ENCODE data around the gene ADARB2.

The ADARB2 gene

DNA sequence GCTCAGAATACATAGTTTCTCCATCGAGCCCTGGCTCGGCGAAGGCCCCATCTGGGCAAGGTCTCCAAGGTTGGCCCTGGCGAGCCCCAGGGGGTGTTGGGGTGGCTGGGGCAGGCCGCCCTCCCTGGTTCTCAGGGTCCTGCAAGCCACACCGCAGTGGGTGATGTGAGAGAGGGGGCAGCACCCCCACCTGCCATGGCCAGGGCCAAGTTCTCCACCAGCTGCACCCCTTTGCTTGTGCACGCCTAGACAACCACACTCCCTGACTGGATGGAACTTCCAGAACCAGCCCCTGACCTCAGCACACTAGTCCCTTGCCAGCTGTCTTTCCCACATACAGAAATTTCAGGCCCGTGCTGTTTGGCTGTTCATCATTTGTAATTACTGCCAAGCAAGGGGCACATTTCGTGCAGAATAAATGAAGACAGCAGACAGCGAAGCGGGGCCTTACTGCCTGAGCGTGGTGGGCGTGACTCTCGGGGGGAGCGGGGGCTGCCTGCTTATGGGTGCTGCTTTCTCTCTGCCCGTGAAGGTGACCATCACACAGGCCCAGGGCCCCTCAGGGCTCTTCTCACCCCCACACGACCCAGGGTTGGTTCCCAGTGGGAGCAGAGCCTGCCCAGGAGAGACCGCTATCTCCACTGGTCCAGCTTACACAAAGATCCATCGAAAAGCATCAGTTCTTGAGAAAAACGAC, 85.9 kb downstream of the ADARB2 start:
- Mint-ChIP-seq H3K27me3 (no peaks in the 10 kb centered on the region), H3K9me3 (no peaks in the 10 kb centered on the region), H3K4me3 (no peak overlapping the region), H3K27ac (no peak overlapping the region), H3K36me3 (no peaks in the 10 kb centered on the region), H3K4me1 (no peaks in the 10 kb centered on the region)

DNA sequence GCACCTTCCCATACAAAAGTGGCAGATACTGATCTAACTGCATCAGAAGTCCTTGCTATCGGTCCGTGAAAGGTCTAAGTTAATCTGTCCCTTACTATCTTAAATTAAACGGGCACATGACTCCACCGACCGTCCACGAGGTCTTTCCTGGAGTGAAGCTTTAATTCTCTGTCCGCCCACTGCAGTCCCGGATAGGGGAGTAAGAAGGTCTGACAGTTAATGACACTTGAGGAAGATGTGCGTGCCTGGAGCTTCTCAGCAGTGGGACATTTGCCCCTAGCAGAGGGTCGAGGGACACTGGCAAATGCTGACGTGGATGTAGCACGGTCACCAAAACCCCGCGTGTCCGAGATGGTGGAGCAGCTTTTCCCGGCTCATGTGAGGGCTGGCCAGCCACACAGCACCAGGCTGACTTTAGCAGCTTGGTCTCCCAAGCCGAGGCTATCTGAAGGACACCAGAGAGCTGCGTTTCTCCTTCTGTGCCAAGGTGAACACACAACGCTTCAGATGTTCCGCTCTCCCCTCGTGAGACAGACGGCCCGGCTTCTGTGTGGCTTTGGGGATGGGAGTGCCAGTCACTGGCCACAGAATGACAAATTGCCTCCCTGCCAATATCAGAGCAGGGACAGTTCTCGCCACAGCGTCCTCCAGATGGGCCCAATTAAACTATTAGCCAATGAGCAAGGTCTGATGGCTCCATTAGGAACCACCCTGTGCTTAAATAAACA, 86.6 kb downstream of the ADARB2 start:
- Mint-ChIP-seq H3K9me3 (no peaks in the 10 kb centered on the region), H3K4me3 (no peak overlapping the region), H3K27ac (no peak overlapping the region), H3K4me1 (no peaks in the 10 kb centered on the region), H3K36me3 (no peaks in the 10 kb centered on the region), H3K27me3 (no peaks in the 10 kb centered on the region)

DNA sequence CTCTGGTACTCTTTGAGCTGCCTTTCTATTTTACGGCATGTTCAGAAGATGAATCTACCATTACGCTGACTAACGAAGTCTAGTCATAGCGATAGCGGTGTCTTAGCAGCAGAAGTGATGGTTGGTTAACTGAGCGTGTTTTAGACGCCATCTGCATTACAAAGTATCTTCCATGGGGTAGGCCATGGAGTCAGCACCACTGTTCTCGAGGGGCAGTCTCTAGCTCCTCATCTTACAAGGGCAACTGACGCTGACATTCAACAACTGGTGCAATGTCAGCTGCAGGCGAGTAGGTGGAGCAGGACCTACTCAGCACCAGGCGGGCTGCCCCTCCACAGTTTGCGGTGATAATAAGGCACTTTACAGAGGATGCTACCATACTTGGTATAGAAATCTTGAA, 88.7 kb downstream of the ADARB2 start:
- Mint-ChIP-seq H3K4me3 (no peak overlapping the region), H3K36me3 (no peaks in the 10 kb centered on the region), H3K27me3 (peaks cover 2% of the 10 kb centered on the region), H3K9me3 (no peaks in the 10 kb centered on the region), H3K27ac (no peak overlapping the region), H3K4me1 (peaks cover 2% of the 10 kb centered on the region)

DNA sequence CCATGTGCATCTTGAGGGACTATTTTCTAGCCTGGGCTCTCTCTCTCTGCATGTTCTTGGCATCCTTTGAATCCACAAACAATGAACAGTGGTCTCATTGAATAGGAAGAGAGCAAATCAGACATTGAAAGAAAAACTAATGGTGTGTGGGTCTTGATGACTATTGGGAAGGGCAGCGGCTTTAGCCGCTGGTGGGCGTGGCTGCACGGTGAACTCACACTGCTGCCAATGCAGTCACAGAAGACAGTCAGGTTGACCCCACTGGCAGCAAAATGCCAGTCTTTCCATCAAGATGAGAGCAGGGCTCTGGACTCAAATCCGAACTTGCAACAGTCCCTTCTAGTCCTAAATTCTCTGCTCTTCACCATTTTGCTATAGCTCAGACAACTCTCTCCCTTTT, 91.0 kb downstream of the ADARB2 start:
- H3K36me3 Mint-ChIP-seq, result no peaks in the 10 kb centered on the region

DNA sequence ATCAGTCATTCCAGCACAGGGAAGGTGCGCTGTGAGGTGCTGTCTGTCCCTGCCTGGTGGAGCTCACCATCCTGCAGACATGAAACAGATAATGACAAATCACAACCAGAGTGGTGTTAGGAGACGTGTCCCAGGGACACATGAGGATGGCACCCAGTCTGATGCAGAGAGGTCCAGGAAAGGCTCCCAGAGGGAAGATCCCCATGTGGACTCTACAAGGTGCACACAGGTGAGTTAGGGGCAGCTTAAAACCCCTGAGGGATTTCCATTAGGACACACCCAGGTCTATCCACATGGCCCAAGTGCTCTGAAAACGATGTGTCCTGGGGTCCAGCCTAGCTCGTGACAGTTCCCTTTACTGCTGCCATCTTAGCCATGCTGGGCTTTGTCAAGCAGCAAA, 91.4 kb downstream of the ADARB2 start:
- peaks cover 4% of the 10 kb centered on the region for H3K27me3 Mint-ChIP-seq
- no peaks in the 10 kb centered on the region for H3K36me3 Mint-ChIP-seq
- no peak overlapping the region for H3K27ac Mint-ChIP-seq
- no peaks in the 10 kb centered on the region for H3K9me3 Mint-ChIP-seq
- no peak overlapping the region for H3K4me3 Mint-ChIP-seq
- H3K4me1 Mint-ChIP-seq, result peaks cover 14% of the 10 kb centered on the region

More for the DNA sequence above, 91.0 kb downstream of the ADARB2 start:
- Mint-ChIP-seq H3K27me3 (peaks cover 4% of the 10 kb centered on the region), H3K27ac (no peak overlapping the region), H3K9me3 (no peaks in the 10 kb centered on the region), H3K4me1 (peaks cover 14% of the 10 kb centered on the region), H3K4me3 (no peak overlapping the region)

DNA sequence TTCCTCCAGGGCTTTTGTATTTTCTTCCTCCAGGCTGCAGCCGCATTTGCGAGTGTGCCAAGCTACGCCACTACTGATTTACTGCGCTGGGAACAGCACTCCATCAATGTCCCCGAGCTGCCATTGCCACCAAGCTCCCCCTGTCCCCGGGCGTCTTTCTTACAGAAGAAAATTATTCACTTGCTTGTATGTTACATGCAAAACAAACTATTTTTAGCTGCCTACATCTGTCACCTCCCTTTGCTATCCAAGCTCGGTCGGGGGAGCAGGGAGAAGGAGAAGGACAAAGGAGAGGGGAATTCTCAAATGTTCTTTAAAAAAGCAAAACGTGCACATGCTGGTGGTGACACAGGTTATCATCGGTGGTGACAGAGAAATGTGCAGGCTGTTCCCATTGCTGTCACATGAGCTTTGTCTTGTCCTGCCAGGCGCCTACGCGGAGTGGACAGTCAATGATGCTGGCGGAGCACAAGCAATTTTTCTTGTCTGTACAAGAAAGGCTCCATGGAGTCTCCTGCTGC, 93.1 kb downstream of the ADARB2 start:
- Mint-ChIP-seq H3K27ac (no peak overlapping the region), H3K27me3 (peaks cover 4% of the 10 kb centered on the region), H3K36me3 (no peaks in the 10 kb centered on the region), H3K4me1 (peaks cover 14% of the 10 kb centered on the region), H3K4me3 (no peak overlapping the region), H3K9me3 (no peaks in the 10 kb centered on the region)

DNA sequence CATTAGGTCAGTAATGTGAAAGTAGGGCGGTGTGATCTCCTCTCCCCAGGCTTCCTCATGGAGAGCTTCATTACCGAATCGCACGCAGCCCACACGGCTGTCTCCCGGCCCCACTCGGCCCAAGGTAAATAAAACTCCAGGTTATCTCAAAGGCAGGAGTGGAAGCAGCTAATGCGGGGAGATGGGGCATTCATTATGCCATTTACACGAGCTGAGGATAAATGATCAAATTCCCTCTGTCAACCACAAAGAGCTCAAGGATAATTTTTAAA, 93.5 kb downstream of the ADARB2 start:
- Mint-ChIP-seq H3K27ac (peak overlapping the region; percentile 61), H3K4me3 (no peak overlapping the region), H3K4me1 (peaks cover 14% of the 10 kb centered on the region), H3K9me3 (no peaks in the 10 kb centered on the region), H3K27me3 (peaks cover 4% of the 10 kb centered on the region), H3K36me3 (no peaks in the 10 kb centered on the region)

DNA sequence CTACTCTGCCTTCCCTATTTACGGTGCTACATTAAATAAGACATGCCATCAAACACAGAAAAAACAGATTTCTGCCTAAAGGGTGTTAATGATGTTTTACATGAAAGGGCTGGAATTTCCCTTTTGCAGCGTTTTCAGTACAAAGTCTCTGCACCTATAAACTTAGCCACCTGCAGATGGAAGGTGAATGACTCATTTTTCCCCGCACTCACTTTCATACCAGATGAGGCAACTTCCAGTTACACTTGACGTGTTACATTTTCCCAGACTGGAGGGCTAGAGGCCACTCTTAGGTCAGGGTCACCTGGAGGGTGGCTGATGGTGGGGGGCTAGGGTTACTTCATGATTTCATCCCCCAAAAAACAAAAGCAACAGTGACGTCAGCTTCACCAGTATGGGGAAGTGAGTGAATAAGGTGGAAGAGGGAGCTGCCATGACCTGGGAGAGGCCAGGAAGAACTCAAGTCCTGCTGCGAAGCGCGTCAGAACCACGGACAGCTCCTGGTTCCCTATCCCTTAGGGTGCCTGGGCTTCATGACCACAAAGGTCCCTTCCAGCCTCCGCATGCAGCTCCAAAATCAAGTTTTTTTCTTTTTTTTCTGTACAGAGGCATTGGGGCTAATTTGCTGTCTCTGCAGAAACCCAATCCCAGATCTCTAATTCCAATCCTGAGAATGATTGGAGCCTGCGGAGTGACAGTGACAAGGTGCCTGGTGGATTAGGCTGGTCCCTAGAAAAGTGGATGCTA, 94.0 kb downstream of the ADARB2 start:
- H3K27me3 Mint-ChIP-seq, result peaks cover 4% of the 10 kb centered on the region
- H3K4me1 Mint-ChIP-seq, result peaks cover 14% of the 10 kb centered on the region
- H3K4me3 Mint-ChIP-seq, result peak overlapping the region; percentile 50
- no peaks in the 10 kb centered on the region for H3K9me3 Mint-ChIP-seq
- H3K27ac Mint-ChIP-seq, result peak overlapping the region; percentile 95
- no peaks in the 10 kb centered on the region for H3K36me3 Mint-ChIP-seq

DNA sequence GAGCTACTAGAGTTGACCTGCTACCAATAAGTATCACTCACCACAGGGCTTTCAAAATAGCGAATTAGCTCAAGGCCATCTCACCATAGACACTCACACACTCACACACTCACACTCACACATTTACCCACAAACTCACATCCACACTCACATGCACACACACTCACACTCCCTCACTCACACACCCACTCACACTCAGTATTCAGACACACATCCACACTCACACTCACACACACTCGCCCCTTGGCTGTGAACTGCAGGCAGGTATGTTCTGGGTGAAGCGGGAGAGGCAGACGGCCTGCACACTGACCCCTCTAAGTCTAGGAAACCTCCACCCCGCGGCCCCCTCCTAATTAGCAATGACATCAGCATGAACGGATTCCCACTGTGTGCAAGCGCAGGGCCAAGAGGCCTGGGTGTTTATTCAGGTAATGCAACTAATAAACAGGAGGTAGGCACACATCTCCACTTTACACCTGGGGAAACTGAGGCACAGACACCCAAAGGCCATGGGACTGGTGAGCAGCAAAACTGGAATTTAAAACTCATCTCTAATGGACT, 94.6 kb downstream of the ADARB2 start:
- peaks cover 14% of the 10 kb centered on the region for H3K4me1 Mint-ChIP-seq
- H3K36me3 Mint-ChIP-seq, result no peaks in the 10 kb centered on the region
- no peak overlapping the region for H3K4me3 Mint-ChIP-seq
- H3K27ac Mint-ChIP-seq, result peak overlapping the region; percentile 95
- H3K9me3 Mint-ChIP-seq, result no peaks in the 10 kb centered on the region
- peaks cover 5% of the 10 kb centered on the region for H3K27me3 Mint-ChIP-seq

DNA sequence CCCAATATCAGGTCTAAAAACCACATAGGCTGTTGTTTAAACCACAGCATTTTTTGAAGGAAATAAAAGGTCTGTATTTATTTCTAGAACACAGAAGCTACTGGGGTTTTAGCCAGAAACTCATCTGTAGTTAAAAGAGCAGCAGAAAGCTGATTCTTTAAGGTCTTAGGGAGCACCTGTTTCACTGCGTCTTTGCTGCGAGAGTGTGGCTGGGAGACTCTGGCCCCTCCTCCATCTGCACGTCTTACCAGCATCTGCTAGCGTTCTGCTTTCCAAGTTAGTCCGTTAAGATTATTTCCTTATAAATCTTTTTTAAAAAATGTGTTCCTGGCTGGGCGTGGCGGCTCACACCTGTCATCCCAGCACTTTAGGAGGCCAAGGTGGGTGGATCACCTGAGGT, 95.9 kb downstream of the ADARB2 start:
- H3K4me3 Mint-ChIP-seq, result no peak overlapping the region
- H3K27me3 Mint-ChIP-seq, result peaks cover 5% of the 10 kb centered on the region

DNA sequence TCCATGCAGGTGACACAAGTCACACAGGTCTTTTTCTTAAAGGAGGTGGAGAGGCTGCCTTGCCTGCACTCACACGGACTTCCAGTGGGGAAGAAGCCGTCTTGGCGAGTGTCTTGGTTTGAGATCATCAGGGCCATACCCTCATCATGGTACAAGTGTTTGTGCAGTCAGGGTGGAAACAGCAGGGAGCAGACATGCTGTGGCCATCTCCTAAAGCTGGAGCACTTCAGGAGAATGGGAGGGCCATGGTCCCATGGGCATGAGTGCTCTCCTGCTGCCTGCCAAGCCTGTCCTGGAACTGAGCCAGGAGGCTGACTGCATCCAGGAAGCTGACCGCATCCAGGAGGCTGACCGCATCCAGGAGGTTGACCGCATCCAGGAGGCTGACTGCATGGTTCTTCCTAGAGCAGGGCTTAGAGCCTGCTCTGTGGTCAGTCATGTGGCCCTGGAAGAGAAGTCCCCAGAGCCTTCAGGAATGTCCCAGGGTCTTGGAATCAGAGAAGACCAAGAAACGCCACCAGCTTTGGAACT, 98.4 kb downstream of the ADARB2 start:
- Mint-ChIP-seq H3K27ac (no peak overlapping the region), H3K36me3 (no peaks in the 10 kb centered on the region), H3K4me1 (peaks cover 14% of the 10 kb centered on the region), H3K4me3 (no peak overlapping the region), H3K9me3 (no peaks in the 10 kb centered on the region), H3K27me3 (peaks cover 4% of the 10 kb centered on the region)

More for the DNA sequence above, 95.9 kb downstream of the ADARB2 start:
- H3K27ac Mint-ChIP-seq, result no peak overlapping the region
- H3K4me1 Mint-ChIP-seq, result peaks cover 14% of the 10 kb centered on the region
- no peaks in the 10 kb centered on the region for H3K9me3 Mint-ChIP-seq
- H3K36me3 Mint-ChIP-seq, result no peaks in the 10 kb centered on the region

DNA sequence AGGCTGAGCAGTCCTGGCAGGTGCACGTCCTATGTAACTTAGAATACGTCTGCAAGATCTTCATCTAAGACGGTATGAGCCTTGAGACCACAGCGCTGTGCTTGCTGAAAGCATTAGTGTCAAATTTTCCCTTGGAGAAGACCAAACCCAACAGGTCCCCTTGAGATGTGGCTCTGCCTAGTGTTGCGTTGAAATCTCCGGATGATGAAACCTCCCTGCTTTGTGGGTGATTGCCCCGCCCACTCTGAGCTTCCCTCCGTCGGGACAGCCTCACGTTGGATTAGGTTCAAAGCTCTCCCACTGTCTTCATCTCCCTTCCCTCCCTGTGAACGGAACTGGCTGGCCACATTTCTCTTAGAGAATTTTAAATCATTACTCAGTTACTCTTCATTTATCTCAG, 102.0 kb downstream of the ADARB2 start:
- peaks cover 7% of the 10 kb centered on the region for H3K4me1 Mint-ChIP-seq
- no peaks in the 10 kb centered on the region for H3K36me3 Mint-ChIP-seq
- H3K4me3 Mint-ChIP-seq, result no peak overlapping the region
- peaks cover 2% of the 10 kb centered on the region for H3K27me3 Mint-ChIP-seq
- no peak overlapping the region for H3K27ac Mint-ChIP-seq
- no peaks in the 10 kb centered on the region for H3K9me3 Mint-ChIP-seq

DNA sequence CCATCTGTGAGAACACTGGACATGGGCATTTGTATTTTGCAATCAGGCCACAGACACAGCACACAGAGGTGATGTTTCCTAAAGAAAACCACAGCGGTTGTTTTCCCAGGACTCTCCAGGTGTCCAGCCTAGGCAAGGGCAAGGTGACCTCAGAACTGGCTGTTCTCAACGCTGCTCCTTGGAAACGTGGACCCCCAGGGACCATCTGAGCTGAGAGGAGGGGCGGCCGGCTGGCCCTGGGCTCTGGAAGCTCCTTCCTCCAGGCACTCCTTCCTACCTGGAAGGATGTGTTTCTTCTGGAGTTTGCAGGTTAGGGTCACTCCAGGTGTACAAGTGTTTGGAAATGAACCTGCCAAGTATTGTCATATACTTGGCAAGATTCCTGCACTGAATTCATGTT, 103.1 kb downstream of the ADARB2 start:
- Mint-ChIP-seq H3K9me3 (no peaks in the 10 kb centered on the region), H3K36me3 (no peaks in the 10 kb centered on the region), H3K27me3 (peaks cover 4% of the 10 kb centered on the region), H3K27ac (no peak overlapping the region), H3K4me3 (no peak overlapping the region), H3K4me1 (peaks cover 7% of the 10 kb centered on the region)

DNA sequence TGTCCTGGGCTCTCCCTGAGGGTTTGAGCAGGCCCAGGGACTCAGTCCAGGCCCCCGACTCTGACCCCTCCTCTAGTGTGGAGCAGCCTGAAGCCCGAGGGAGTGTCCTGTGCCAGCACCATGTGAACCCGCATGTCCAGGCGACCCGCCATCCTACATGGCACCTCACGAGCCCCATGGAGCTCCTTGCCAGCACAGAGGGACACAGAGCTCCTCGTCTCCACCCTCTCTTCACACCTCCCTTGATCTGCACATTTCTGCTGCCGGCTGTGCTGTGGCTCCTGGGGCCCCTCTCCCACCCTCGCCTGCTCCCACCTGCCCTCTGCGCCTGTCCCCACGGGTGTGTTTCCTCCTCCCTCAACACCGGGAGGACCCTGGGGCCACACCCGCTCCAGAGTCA, 103.5 kb downstream of the ADARB2 start:
- Mint-ChIP-seq H3K9me3 (no peaks in the 10 kb centered on the region), H3K36me3 (no peaks in the 10 kb centered on the region), H3K4me3 (no peak overlapping the region), H3K27me3 (peaks cover 4% of the 10 kb centered on the region), H3K27ac (no peak overlapping the region), H3K4me1 (peaks cover 7% of the 10 kb centered on the region)

DNA sequence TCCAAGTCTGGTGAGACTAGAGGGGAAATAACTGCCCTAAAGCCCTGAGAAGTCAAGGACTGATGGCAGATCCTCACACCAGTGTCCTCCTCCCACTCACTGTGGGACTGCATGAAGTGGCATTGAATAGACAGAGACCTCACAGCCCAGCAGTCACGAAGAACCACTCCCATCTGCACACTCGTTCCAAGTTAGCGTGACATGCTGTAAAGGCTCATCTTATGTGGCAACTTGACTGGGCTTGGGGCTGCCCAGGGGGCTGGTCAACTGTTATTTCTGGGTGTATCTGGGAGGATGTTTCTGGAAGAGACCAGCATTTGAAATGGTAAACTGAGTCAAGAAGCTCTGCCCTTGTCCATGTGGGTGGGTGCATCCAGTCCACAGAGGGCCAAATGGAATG, 104.7 kb downstream of the ADARB2 start:
- no peaks in the 10 kb centered on the region for H3K9me3 Mint-ChIP-seq
- no peak overlapping the region for H3K27ac Mint-ChIP-seq
- H3K4me1 Mint-ChIP-seq, result peaks cover 7% of the 10 kb centered on the region
- H3K27me3 Mint-ChIP-seq, result peaks cover 3% of the 10 kb centered on the region
- no peak overlapping the region for H3K4me3 Mint-ChIP-seq
- no peaks in the 10 kb centered on the region for H3K36me3 Mint-ChIP-seq
